NT2/D1 (cell line): ENCODE measurements around the gene NTNG2.
A peak's percentile ranks its signal among the peaks of the same experiment; 100 is the strongest.

Experiments used
- DNase-seq: peaks from one replicate; pipeline ENCODE4 v3.0.0-alpha.2; 2011; ENCODE audit warnings: low read depth, low spot score
- H3K27me3 ChIP-seq: 2 replicates; pipeline ENCODE4 v1.6.0; 2011; ENCODE audit warnings: mild to moderate bottlenecking; ENCODE audit not compliant: insufficient read length, insufficient read depth
- H3K36me3 ChIP-seq: 2 replicates; pipeline ENCODE4 v1.6.1; 2011; ENCODE audit warnings: mild to moderate bottlenecking, low read length, mixed read lengths; ENCODE audit not compliant: insufficient read depth, insufficient read length
- H3K4me1 ChIP-seq: 2 replicates; pipeline ENCODE4 v1.5.1; 2011; ENCODE audit not compliant: insufficient read depth, insufficient read length
- H3K4me3 ChIP-seq: 2 replicates; pipeline ENCODE4 v1.5.1; 2011; ENCODE audit warnings: low read depth; ENCODE audit not compliant: insufficient read length
- H3K9ac ChIP-seq: 2 replicates; pipeline ENCODE4 v1.6.0; 2011; ENCODE audit warnings: low read depth; ENCODE audit not compliant: insufficient read length
- H3K9me3 ChIP-seq: 2 replicates; pipeline ENCODE4 v1.5.1; 2011; ENCODE audit warnings: mild to moderate bottlenecking, low read length; ENCODE audit not compliant: insufficient read depth
- SUZ12 ChIP-seq: IDR thresholded peaks from 2 replicates; pipeline ENCODE4 v1.6.1; 2011; ENCODE audit not compliant: insufficient read length, insufficient read depth; ENCODE audit errors: extremely low read depth
- YY1 ChIP-seq: IDR thresholded peaks from 2 replicates; pipeline ENCODE4 v1.6.1; 2011; ENCODE audit not compliant: insufficient read length, insufficient read depth
- ZNF274 ChIP-seq: IDR thresholded peaks from 2 replicates; pipeline ENCODE4 v1.6.1; 2011; ENCODE audit warnings: mild to moderate bottlenecking, low read depth, low read length

Gene NTNG2

GRCh38 chr9:132207215-132207614, 45.4 kb downstream of the NTNG2 start:
- no peak for DNase-seq
- no peaks in the 10 kb centered on the region for H3K36me3 ChIP-seq
- TF ChIP-seq SUZ12, result no peak
- no peak for TF ChIP-seq ZNF274
- TF ChIP-seq YY1, result no peak
- H3K4me1 ChIP-seq, result peaks cover 12% of the 10 kb centered on the region
- H3K27me3 ChIP-seq, result no peaks in the 10 kb centered on the region
- no peak overlapping the region for H3K9ac ChIP-seq
- H3K4me3 ChIP-seq, result no peak overlapping the region
- no peaks in the 10 kb centered on the region for H3K9me3 ChIP-seq

GRCh38 chr9:132207839-132208615, 46.2 kb downstream of the NTNG2 start:
- no peak for DNase-seq
- no peaks in the 10 kb centered on the region for H3K27me3 ChIP-seq
- no peaks in the 10 kb centered on the region for H3K9me3 ChIP-seq

GRCh38 chr9:132209228-132209627, 47.4 kb downstream of the NTNG2 start:
- no peaks in the 10 kb centered on the region for H3K27me3 ChIP-seq
- peaks cover 18% of the 10 kb centered on the region for H3K4me1 ChIP-seq
- H3K36me3 ChIP-seq, result no peaks in the 10 kb centered on the region
- H3K4me3 ChIP-seq, result no peak overlapping the region
- TF ChIP-seq YY1 (no peak), ZNF274 (no peak), SUZ12 (no peak)
- no peaks in the 10 kb centered on the region for H3K9me3 ChIP-seq
- no peak for DNase-seq
- no peak overlapping the region for H3K9ac ChIP-seq

More at GRCh38 chr9:132207839-132208615, 46.2 kb downstream of the NTNG2 start:
- Histone ChIP-seq H3K9ac (no peak overlapping the region), H3K4me1 (peaks cover 9% of the 10 kb centered on the region), H3K4me3 (no peak overlapping the region), H3K36me3 (no peaks in the 10 kb centered on the region)
- no peak for TF ChIP-seq SUZ12

DNA sequence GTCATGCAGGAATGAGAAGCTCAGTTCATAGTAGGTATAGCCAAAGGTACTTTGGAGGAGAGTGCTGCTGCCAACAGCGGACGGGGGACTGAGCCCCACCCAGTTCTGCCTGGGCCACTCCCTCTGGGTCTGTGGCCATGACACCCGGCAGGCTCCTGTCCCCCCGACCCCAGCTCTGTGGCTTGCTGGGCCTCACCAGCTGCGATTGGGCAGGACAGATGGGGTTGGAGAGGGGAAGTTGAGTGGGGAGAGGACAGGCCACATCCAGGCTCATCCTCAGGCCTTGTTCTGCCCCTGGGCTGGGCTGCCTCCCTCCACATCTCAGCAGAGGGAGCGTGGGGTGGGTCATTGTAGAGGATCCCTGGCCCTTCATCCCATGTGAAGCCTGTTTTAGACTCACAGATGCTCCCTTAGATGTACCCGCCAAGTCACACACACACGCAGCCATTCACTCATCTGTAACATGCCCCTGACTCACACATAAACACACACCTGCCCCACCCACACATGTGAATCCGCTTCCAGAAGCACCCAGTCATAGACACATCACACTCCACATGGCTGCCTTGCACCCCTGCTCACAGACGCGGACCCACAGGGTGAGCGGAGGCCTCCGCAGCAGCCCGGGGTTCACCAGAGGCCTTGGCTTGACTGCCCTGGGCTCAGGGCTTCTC, 48.8 kb downstream of the NTNG2 start:
- Histone ChIP-seq H3K4me3 (no peak overlapping the region), H3K9ac (no peak overlapping the region), H3K36me3 (no peaks in the 10 kb centered on the region), H3K4me1 (peaks cover 19% of the 10 kb centered on the region), H3K27me3 (no peaks in the 10 kb centered on the region), H3K9me3 (no peaks in the 10 kb centered on the region)
- DNase-seq, result no peak
- TF ChIP-seq ZNF274, result no peak
- TF ChIP-seq SUZ12, result no peak
- no peak for TF ChIP-seq YY1

- TF ChIP-seq SUZ12, result no peak
- H3K27me3 ChIP-seq, result no peaks in the 10 kb centered on the region
- peaks cover 19% of the 10 kb centered on the region for H3K4me1 ChIP-seq
- no peaks in the 10 kb centered on the region for H3K36me3 ChIP-seq
- H3K9ac ChIP-seq, result no peak overlapping the region
- no peak for DNase-seq
- no peaks in the 10 kb centered on the region for H3K9me3 ChIP-seq
- H3K4me3 ChIP-seq, result no peak overlapping the region
Measured at GRCh38 chr9:132211570-132211969, 49.7 kb downstream of the NTNG2 start.

DNA sequence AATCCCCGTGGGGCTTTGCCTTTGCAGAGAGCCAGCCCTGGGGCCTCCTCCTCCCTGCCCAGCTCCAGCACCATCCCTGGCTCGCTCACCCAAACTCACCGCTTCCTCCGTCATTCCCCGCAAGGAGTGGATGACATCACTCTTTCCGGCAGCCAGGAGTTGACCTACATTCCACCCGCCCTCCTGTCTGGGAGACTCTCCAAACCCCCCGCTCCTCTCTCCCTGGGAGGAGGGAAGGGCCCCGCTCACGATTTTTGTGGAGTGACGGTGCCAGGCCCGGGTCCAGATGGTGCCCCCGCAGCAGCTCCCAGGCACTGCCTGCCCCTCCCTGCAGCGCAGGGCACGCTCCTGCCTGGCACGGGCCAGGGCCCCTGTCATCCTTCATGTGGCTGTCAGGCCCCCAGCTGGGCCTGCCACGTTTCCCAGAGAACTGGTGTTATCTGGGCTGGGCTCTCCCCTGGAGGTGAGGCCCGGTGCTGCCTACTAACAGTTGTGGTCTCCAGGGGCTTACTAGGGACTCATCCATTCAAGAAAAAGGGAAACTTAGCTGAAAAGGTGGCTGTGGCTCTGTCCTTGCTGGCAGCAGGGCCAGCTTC, 52.3 kb downstream of the NTNG2 start:
- Histone ChIP-seq H3K36me3 (no peaks in the 10 kb centered on the region), H3K9ac (peak overlapping the region; percentile 42), H3K27me3 (no peaks in the 10 kb centered on the region), H3K4me1 (peaks cover 16% of the 10 kb centered on the region), H3K9me3 (no peaks in the 10 kb centered on the region), H3K4me3 (peak overlapping the region; percentile 16)
- DNase-seq, result peak; percentile 54
- no peak for TF ChIP-seq SUZ12
- TF ChIP-seq ZNF274, result no peak
- no peak for TF ChIP-seq YY1

- no peaks in the 10 kb centered on the region for H3K27me3 ChIP-seq
- no peak overlapping the region for H3K4me3 ChIP-seq
- H3K9me3 ChIP-seq, result no peaks in the 10 kb centered on the region
- peaks cover 13% of the 10 kb centered on the region for H3K4me1 ChIP-seq
- DNase-seq, result no peak
- TF ChIP-seq YY1 (no peak), SUZ12 (no peak), ZNF274 (no peak)
- no peaks in the 10 kb centered on the region for H3K36me3 ChIP-seq
- H3K9ac ChIP-seq, result no peak overlapping the region
Measured at GRCh38 chr9:132216861-132217619, 55.2 kb downstream of the NTNG2 start.
